ENCODE measurements around the gene RPL22.

The RPL22 gene

GRCh38 chr1:6199298-6200187 is at the start of gene RPL22:
Gene RPL22, minus strand, starts transcription at chr1:6199595. Its CDS starts 22 bp downstream, at chr1:6199573.
- DNase-seq (ENCODE audit: low read depth in 2 of 2), result peak; percentile 94 to 97

DNA sequence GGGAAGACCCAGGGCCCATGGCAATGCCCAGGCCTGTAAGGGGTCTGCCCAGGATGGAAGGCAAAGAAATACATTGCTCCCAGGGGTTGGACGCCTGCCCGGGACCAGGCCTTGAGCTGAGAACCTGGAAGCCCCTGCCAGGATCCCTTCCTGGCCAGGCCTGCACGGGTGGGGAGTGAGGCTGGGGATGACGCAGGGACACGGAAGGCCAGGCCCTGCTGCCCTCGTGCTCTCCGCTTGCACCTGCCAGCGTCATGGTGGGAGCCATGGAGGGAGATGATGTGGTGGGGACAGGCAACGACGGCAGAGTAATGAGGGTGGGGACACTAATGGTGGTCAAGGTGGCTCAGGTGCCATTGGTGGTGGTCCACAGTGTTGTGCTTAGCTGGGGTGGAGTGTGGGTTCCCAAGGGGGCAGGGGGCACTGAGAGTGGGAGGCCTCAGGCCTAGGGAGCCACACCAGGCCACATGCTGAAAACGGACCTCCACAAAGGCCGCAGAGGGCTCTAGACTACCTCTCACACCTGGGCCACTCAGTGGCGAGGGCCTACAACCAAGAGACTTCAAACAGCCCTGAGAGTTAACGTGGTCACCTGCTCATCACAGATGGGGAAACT is 48.9 kb upstream of the RPL22 start:
- no peak for DNase-seq (ENCODE audit: low read depth in 2 of 2)

DNA sequence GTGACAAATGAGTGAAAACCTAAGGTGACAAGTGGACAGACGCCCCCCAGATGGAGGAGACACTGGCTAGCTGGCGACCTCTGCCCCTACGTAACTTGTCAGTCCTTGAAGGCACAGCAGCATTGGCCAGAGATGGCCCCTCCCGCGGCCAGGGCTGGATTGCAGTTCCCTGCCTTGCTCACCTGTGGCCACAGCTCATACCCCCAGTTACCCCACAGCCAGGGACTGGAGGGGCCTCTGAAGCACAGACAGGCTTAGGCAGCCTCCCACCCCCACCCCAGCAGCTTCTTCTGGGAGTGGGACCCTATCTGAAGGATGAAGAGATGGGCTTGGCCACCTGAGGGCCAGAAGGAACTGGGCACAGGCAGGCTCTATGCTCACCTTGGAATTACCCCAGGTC is 48.3 kb upstream of the RPL22 start:
- no peak for DNase-seq (ENCODE audit: low read depth in 2 of 2)

DNA sequence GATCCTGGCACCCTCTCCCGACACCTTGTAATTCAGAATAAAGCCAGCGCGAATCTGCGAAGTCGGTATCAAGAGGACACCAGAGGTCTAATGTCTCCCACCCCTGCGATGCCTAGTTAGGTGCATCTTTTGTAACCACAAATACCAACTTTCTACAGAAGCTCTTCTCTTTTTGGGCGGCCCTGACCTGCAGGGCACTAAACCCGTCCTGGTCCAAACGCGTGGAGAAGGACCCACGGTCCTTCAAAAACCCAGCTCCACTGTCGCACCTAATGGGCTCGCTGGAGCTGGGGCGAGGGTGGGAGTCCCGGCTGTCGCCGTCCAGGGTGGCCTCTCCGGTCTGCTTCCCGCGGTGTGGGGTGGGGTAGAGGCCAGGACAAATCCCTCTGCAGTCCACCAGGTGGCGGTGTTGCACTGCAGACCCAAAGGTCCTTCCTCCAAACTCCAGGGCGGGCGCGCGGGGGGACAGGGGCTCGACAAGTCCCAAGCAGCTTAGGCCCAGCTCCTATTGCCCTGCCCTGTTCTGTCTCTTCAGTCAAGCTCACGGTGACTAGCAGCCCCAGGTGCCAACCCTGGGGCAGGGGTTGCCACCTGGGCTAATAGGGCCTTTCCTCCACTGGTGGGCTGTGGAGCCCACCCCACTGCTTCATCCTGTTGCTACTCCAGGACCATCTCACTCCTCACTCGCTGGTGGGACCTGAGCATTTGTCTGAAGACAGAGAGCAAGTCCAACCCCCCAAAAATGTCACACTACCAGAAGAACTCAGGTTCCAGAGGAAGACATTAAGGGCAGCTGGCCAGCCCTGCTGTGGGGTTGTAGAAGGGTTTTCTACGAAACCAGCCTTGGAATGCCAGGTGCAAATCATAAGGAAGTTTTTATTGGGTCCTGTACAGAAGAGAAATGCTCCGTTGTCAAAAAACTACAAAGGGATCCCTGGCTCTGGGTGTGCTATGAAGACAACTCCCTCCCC is 47.4 kb upstream of the RPL22 start:
- DNase-seq (ENCODE audit: low read depth in 2 of 2), result peak; percentile 59 to 75

- peak in 1 of 2 experiments; percentile 49 for DNase-seq (ENCODE audit: low read depth in 2 of 2)
Observed at GRCh38 chr1:6245869-6246496, 46.6 kb upstream of the RPL22 start.

DNA sequence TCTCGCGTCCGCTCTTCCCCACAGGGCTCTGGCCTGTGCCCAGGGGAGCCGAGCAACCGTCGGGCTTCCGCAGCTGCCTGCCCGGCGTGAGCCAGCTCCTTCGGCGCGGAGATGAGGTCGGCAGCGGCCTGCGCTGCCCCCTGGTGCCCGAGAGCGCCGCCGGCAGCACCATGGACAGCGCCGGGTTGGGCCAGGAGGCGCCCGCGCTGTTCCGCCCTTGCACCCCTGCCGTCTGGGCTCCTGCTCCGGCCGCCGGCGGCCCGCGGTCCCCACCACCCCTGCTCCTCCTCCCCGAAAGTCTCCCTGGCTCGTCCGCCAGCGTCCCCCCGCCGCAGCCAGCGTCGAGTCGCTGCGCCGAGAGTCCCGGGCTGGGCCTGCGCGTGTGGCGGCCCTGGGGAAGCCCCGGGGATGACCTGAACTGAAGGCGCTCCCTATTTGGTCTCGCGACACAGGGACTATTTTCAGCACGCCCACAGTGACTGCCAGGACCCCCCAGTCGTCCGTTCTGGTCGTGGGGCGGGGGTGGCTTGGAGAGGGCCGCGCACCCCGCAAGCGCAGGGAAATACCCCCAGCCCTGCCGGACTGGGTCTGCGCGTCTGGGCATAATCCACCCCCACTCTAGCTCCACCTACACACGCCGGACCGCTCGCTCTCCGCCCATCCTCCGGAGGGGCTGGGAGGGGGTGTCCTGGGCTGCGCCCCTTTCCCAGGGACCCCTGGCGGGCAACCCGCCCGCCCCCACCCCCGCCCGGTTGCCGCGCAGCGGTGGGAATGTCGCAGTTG is 45.9 kb upstream of the RPL22 start:
- peak; percentile 39 to 71 for DNase-seq (ENCODE audit: low read depth in 2 of 2)

GRCh38 chr1:6244401-6245049 is 45.1 kb upstream of the RPL22 start:
- DNase-seq (ENCODE audit: low read depth in 2 of 2), result no peak

- DNase-seq (ENCODE audit: low read depth in 2 of 2), result no peak
Observed at GRCh38 chr1:6243993-6244392, 44.6 kb upstream of the RPL22 start, which contains the start of gene HES3. Gene HES3, plus strand, starts transcription at chr1:6244179. Its CDS starts 187 bp downstream, at chr1:6244366.

DNA sequence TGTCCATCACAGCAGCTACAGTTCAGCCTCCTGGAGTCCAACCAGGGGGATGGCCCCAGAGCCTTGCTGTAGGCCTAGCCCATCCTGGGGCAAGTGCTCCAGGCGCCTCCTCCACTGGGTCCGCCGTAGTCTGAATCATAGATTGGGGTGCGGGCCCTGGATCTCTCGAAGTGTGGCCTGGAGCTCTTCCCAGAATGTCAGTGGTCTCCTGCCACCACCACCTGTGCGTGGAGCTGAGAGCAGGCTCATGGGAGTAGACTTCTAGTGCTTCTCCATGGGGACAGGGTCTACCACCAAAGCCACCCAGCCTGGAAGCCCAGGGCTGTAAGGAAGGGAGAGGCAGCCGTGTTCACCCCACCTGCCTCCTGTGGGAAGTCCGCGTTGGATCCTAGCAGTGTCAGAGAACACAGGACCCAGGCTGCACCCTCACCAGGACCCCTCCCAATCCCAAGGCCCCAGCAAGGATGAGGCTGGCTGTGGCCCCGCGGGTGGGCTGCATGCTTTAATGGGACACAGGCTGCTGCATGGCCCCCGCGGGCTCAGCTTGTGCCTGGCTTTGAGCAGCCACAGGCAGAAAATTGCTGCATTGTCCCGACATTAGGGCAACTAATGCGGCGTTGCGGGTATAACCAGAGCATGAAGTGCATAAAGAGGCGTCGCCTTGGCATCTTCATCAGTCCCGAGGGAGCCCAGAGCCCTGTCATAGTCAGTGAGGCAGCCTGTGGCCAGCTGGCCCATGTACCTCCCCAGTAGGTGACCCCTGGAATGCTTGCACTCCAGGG is 43.8 kb upstream of the RPL22 start:
- no peak for DNase-seq (ENCODE audit: low read depth in 2 of 2)

GRCh38 chr1:6241887-6242740 is 42.7 kb upstream of the RPL22 start:
- no peak for DNase-seq (ENCODE audit: low read depth in 2 of 2)

- DNase-seq (ENCODE audit: low read depth in 2 of 2), result no peak
Observed at GRCh38 chr1:6241107-6241886, 41.9 kb upstream of the RPL22 start.

- no peak for DNase-seq (ENCODE audit: low read depth in 2 of 2)
Observed at GRCh38 chr1:6239950-6240768, 40.8 kb upstream of the RPL22 start.

- DNase-seq (ENCODE audit: low read depth in 2 of 2), result no peak
Observed at GRCh38 chr1:6239213-6239752, 39.9 kb upstream of the RPL22 start.

GRCh38 chr1:6237093-6237492 is 37.7 kb upstream of the RPL22 start:
- no peak for DNase-seq (ENCODE audit: low read depth in 2 of 2)

- DNase-seq (ENCODE audit: low read depth in 2 of 2), result no peak
Observed at GRCh38 chr1:6235296-6235677, 35.9 kb upstream of the RPL22 start.
